IPS-NIHi7 (cell line): ENCODE data around the gene NME1.
"Not testable (repeated sequence)": the region's sequence is repeated elsewhere in the genome, so short reads cannot be mapped to it uniquely, and the experiment has no call there.

Experiments
- DNase-seq: peaks from one replicate; pipeline ENCODE4 v3.0.0; 2012; ENCODE audit warnings: mixed read lengths; ENCODE audit errors: extremely low spot score

Gene NME1

GRCh38 chr17:51144266-51145022 is 8.9 kb upstream of the NME1 start:
- no peak for DNase-seq

GRCh38 chr17:51147650-51148049 is 5.7 kb upstream of the NME1 start:
- no peak for DNase-seq

DNA sequence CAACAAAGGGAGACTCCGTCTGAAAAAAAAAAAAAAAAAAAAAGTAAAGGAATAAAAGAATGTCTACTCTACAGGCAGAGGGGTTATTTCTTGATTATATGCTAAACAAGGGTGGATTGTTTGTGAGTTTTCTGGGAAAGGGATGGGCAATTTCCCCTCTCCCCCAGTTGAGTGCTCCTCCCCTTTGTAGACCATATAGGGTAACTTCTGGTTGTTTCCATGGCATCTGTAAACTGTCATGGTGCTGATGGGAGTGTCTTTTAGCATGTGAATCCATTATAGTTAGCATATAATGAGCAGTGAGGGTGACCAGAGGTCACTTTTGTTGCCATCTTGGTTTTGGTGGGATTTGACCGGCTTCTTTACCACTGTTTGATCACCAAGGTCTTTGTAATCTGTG is 4.2 kb upstream of the NME1 start:
- no peak for DNase-seq

DNA sequence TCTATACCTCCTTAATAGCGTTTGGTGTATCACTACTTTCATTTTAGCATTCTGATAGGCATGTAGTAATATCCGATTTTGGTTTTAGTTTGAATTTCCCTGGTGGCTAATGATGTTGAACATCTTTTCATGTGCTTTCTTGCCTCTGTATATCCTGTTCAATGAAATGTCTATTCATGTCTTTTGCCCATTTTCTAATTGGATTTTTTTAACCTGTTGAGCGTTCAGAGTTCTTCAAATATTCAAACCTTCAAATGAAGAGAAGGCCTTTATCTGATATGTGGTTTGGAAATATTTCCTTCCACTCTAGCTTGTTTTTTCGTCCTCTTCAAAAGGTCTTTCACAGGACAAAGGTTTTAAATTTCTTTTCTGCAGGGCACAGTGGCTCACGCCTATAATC is 2.4 kb upstream of the NME1 start:
- DNase-seq: no peak

DNA sequence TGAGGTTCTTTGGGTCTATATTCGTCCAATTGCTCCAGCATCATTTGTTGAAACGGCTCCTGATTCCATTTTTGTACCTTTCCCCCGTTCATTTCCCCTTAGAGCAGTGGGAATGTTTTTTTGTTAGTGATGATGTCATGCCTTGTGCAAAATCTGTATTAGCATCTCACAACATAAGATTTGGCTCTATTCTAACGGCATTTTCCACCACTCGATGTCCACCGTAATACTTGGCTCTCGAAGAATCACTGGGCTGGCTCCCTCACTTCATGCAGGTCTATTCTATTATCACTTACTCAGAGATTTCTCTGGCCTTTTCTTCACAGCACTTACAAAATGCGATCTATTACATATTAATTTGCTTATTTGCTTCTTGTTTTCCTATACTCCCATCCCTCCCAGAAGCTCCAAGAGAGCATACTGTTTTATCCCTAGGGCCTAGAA is 571 bp upstream of the NME1 start:
- DNase-seq: no peak

- no peak for DNase-seq
These were observed 817 bp downstream of the NME1 start for GRCh38 chr17:51154176-51154575.

DNA sequence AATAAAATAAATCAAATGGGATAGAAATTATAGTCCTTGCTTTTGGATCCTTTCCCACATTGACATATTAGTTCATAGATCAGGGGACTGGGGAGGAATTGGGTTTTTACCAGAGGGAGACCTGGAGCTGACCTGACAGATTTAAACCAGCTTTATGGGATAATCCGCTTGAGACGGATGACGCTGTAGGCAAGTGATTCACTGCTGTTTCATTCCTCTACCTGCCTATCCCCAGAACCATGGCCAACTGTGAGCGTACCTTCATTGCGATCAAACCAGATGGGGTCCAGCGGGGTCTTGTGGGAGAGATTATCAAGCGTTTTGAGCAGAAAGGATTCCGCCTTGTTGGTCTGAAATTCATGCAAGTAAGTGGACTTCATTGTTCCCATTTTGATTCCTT is 2.1 kb downstream of the NME1 start:
- DNase-seq: no peak

- no peak for DNase-seq
These were observed 6.2 kb downstream of the NME1 start for GRCh38 chr17:51159604-51160003.

- DNase-seq: no peak
These were observed 8.2 kb downstream of the NME1 start for GRCh38 chr17:51161541-51161940.

DNA sequence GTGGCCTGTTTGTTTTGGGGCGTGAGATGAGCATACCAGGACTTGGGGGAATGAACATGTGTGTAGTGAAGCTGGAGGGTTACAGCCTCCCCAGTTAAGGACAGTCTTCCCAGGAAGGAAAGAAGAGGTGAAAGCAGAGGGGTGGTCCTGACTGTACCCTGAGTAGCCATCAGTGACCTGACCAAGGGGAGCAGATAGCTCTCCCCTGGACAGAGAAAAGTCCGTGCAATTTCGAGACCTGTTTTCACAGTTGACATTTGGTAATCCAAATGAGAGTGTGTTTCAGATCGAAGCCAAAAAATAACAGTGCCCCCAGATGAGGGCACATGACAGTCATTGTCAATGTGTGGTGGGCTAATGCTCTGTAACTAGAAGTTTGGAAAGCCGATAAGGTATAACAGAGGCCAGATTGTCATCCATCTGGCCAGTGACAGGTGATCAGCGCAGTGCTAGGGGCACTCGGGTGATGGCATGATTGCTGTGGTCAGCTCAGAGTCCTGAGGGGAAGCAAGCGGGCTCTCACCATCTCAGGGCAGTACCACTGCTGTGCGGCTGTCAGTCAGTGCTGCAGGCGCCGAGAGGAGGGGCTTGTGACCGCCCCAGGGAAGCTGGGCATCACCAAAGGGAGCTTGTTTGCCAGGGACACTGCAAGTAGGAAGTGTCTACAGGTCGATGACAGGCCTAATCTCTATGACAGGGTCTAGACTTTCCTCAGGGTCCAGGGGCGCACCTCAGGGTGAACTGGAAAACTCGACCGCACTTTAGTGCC is 11.7 kb downstream of the NME1 start:
- DNase-seq: peak; percentile 24

GRCh38 chr17:51165680-51166197 is 12.4 kb downstream of the NME1 start:
- DNase-seq: peak; percentile 58

GRCh38 chr17:51166198-51166986 is 13.0 kb downstream of the NME1 start, which contains the start of gene NME2:
NME2 (plus strand) TSS chr17:51166411; CDS start chr17:51166831, 420 bp downstream.
- DNase-seq: peak; percentile 97

- peak; percentile 87 for DNase-seq
These were observed 13.9 kb downstream of the NME1 start for GRCh38 chr17:51166987-51167931.

GRCh38 chr17:51169340-51169739 is 16.0 kb downstream of the NME1 start:
- no peak for DNase-seq

DNA sequence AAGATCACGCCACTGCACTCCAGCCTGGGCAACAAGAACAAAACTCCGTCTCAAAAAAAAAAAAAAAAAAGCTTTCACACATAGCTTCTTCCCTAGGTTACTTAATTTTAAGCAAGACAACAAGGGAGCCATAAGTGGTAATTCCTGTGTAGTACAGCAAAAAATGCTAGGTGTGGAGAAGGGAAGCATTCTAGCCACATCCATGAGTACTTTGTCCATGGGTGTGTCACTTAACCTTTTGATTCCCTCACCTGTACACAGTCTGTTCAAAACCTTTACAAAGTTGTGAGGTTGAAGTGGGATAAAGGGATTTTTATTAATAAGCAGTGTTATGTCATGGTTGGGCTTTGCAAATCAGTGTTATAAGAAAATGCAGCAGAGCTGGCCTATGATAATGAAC is 17.4 kb downstream of the NME1 start:
- no peak for DNase-seq

DNA sequence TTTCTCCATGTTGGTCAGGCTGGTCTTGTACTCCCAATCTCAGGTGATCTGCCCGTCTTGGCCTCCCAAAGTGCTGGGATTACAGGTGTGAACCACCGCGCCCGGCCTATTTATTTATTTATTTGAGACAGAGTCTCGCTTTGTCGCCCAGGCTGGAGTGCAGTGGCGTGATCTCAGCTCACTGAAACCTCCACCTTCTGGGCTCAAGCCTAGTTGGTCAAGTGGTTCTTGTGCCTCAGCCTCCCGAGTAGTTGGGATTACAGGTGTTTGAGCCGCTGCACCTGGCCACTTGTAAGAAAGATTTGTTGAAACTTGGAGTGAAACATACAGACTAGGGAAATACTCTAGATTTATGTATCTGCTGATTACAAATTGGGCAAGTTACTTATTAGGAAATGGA is 18.7 kb downstream of the NME1 start:
- not testable (repeated sequence) for DNase-seq

DNA sequence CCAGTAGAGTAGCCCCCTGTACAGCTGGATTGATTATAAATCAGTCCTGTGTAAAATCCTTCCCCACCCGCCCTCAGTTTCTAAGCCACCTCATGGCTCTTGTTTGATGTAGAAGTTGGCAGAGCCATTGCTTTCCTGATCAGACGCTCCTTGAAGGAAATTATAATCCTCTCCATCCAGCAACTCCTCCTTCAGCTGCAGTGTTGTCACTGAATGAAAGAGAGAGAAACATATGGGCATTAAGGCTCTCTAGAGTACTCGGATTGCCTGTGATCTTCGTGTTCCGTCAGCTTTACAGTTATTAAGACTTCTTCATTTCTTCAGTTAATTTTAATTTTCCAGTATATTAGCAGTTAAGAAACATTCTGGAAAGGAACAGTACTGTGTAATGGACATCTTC is 27.1 kb downstream of the NME1 start:
- no peak for DNase-seq

GRCh38 chr17:51184124-51184523 is 30.8 kb downstream of the NME1 start:
- no peak for DNase-seq

DNA sequence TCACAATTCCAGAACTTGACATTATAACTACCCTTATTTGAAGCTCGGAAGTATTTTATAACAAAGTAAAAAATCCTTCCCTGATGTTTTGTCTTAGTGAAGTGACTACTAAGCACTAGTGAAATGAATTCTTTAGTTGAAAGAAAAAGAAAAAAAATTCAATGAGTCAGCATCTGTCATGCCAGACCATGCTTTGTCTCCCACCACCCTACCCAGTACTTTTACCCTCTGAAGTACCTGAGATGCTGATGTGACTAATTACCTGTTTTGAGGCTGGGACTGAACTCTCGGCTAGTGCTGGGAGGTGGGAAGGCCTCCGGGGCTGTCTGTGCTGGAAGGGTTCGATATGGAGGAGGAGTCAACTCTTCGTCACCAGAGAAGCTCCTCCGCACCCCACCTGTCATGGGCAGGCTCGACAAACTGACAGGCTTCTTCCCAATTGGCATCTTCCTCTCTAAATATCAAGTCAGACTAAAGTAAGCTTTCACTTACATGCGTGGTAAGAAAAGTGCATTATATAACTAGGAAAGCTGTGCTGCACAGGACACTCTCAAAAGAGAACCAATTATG is 32.5 kb downstream of the NME1 start:
- peak; percentile 13 for DNase-seq

DNA sequence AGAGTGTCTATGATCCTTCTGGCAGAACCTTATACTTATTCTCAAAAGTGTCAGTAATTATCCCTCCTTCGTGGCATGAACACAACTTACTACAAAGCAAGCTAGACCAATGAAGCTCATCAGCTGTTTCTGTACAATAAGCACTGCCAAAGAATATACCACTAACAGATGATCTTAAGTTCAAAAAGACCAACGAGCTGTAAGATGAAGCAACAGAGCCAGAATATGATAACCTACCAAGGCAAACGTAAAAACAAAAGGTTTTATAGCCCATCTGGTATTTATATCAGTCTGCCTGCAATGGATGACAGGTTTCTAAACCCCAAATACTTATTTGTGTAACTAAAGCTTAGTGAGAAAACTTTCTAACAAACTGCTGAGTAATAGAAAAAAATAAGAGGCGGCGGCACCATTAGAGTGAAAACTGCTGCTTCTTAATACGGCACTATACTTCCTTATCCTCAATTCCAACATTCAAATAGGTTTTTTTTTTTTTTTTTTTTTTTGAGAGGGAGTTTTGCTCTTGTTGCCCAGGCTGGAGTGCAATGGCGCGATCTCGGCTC is 35.0 kb downstream of the NME1 start:
- DNase-seq: no peak
